H9 (cell line): ENCODE measurements around the gene GRB10. TPM values are rescaled to one million over a fixed set of nuclear protein-coding genes. Genes with fewer than 3 reads are reported as not detected.

Source experiments
- DNase-seq: peaks from one replicate; pipeline ENCODE4 v3.0.0-alpha.2; 2017
- H2AFZ ChIP-seq: one replicate; pipeline ENCODE4 v1.6.1; 2013; ENCODE audit warnings: mild to moderate bottlenecking, low read length, control low read depth, moderate library complexity
- H2AK5ac ChIP-seq: 2 replicates; pipeline ENCODE4 v1.6.1; 2013; ENCODE audit warnings: low read length, control low read depth, mixed read lengths; ENCODE audit not compliant: insufficient read length
- H2BK120ac ChIP-seq: one replicate; pipeline ENCODE4 v1.6.1; 2013; ENCODE audit warnings: low read depth, mild to moderate bottlenecking, low read length, control low read depth, inconsistent platforms; ENCODE audit not compliant: poor library complexity, severe bottlenecking
- H2BK12ac ChIP-seq: 2 replicates; pipeline ENCODE4 v1.6.1; 2013; ENCODE audit warnings: low read length, control low read depth, mixed read lengths, low read depth; ENCODE audit not compliant: insufficient read length
- H2BK15ac ChIP-seq: 2 replicates; pipeline ENCODE4 v1.6.1; 2013; ENCODE audit warnings: low read depth, low read length, control low read depth
- H2BK20ac ChIP-seq: one replicate; pipeline ENCODE4 v1.6.1; 2013; ENCODE audit warnings: low read depth, mild to moderate bottlenecking, low read length, control low read depth, inconsistent platforms; ENCODE audit not compliant: poor library complexity, severe bottlenecking
- H2BK5ac ChIP-seq: 2 replicates; pipeline ENCODE4 v1.6.1; 2013; ENCODE audit warnings: low read length, control low read depth, mixed read lengths; ENCODE audit not compliant: insufficient read length
- H3K14ac ChIP-seq: 2 replicates; pipeline ENCODE4 v1.6.1; 2013; ENCODE audit warnings: low read length, control low read depth; ENCODE audit not compliant: insufficient read depth
- H3K18ac ChIP-seq: 2 replicates; pipeline ENCODE4 v1.6.1; 2013; ENCODE audit warnings: low read depth, mild to moderate bottlenecking, mixed read lengths, low read length, control low read depth; ENCODE audit not compliant: insufficient read length
- H3K23ac ChIP-seq: 2 replicates; pipeline ENCODE4 v1.6.1; 2013; ENCODE audit warnings: low read length, control low read depth, mixed read lengths, low read depth; ENCODE audit not compliant: insufficient read length
- H3K23me2 ChIP-seq: 2 replicates; pipeline ENCODE4 v1.6.1; 2013; ENCODE audit warnings: low read depth, mild to moderate bottlenecking, mixed read lengths, low read length, control low read depth; ENCODE audit not compliant: insufficient read length, poor library complexity, severe bottlenecking
- H3K27ac ChIP-seq: 2 replicates; pipeline ENCODE4 v1.5.1; 2013; ENCODE audit warnings: low read length, control low read depth, mixed read lengths, low read depth; ENCODE audit not compliant: insufficient read length
- H3K27me3 ChIP-seq: 2 replicates; pipeline ENCODE4 v1.6.1; 2013; ENCODE audit warnings: low read length, control low read depth, inconsistent platforms; ENCODE audit not compliant: insufficient read depth
- H3K4ac ChIP-seq: 2 replicates; pipeline ENCODE4 v1.6.1; 2013; ENCODE audit warnings: low read depth, mild to moderate bottlenecking, control low read depth, inconsistent platforms, low read length, moderate library complexity
- H3K4me1 ChIP-seq: 2 replicates; pipeline ENCODE4 v1.6.1; 2013; ENCODE audit warnings: low read length, control low read depth, inconsistent platforms; ENCODE audit not compliant: insufficient read depth
- H3K4me2 ChIP-seq: 2 replicates; pipeline ENCODE4 v1.6.1; 2013; ENCODE audit warnings: low read length, control low read depth, mixed read lengths; ENCODE audit not compliant: insufficient read length, insufficient read depth
- H3K56ac ChIP-seq: 2 replicates; pipeline ENCODE4 v1.6.1; 2013; ENCODE audit warnings: low read depth, mild to moderate bottlenecking, mixed read lengths, low read length, control low read depth; ENCODE audit not compliant: insufficient read length
- H3K79me1 ChIP-seq: 2 replicates; pipeline ENCODE4 v1.6.1; 2013; ENCODE audit warnings: low read depth, mild to moderate bottlenecking, moderate library complexity, low read length, control low read depth, inconsistent platforms; ENCODE audit not compliant: insufficient read depth, poor library complexity, severe bottlenecking
- H3K79me2 ChIP-seq: 2 replicates; pipeline ENCODE4 v1.6.1; 2013; ENCODE audit warnings: low read length, control low read depth, inconsistent platforms; ENCODE audit not compliant: insufficient read depth
- H3K9ac ChIP-seq: 2 replicates; pipeline ENCODE4 v1.6.1; 2013; ENCODE audit warnings: low read length, control low read depth, mixed read lengths; ENCODE audit not compliant: insufficient read length; ENCODE audit errors: extremely low read depth
- H3K9me3 ChIP-seq: one replicate; pipeline ENCODE4 v1.6.1; 2013; ENCODE audit warnings: low read depth, low read length, inconsistent platforms; ENCODE audit not compliant: control insufficient read depth
- H3T11ph ChIP-seq: one replicate; pipeline ENCODE4 v1.6.1; 2013; ENCODE audit warnings: mild to moderate bottlenecking, low read length, control low read depth, inconsistent platforms
- H4K20me1 ChIP-seq: one replicate; pipeline ENCODE4 v1.6.1; 2013; ENCODE audit not compliant: control insufficient read depth, insufficient read length, insufficient read depth
- H4K5ac ChIP-seq: 2 replicates; pipeline ENCODE4 v1.6.1; 2013; ENCODE audit warnings: low read depth, mild to moderate bottlenecking, mixed read lengths, low read length, control low read depth; ENCODE audit not compliant: insufficient read length
- H4K8ac ChIP-seq: replicated peaks from 2 replicates; pipeline ENCODE4 v1.6.1; 2013; ENCODE audit warnings: low read length, control low read depth, mixed read lengths, low read depth; ENCODE audit not compliant: insufficient read length
- H4K91ac ChIP-seq: 2 replicates; pipeline ENCODE4 v1.6.1; 2013; ENCODE audit warnings: low read depth, mild to moderate bottlenecking, moderate library complexity, mixed read lengths, low read length, control low read depth; ENCODE audit not compliant: insufficient read length
- H3K27ac Mint-ChIP-seq, 3 experiments: 2 replicates in 2 of 3; 3 replicates in 1 of 3; pipeline ENCODE4 v1.8.0; 2020 to 2021; ENCODE audit warnings: mixed read lengths in 3 of 3, mild to moderate bottlenecking in 1 of 3, moderate library complexity in 1 of 3
- H3K27me3 Mint-ChIP-seq: 2 replicates; pipeline ENCODE4 v1.8.0; 2021; ENCODE audit warnings: low read depth, mild to moderate bottlenecking, moderate library complexity, mixed read lengths
- H3K36me3 Mint-ChIP-seq, 3 experiments: 2 replicates in 2 of 3; 3 replicates in 1 of 3; pipeline ENCODE4 v1.8.0; 2020 to 2021; ENCODE audit warnings: low read depth in 3 of 3, mixed read lengths in 3 of 3; ENCODE audit not compliant: insufficient read depth in 1 of 3
- H3K4me1 Mint-ChIP-seq, 2 experiments: 2 replicates each; pipeline ENCODE4 v1.8.0; 2020; ENCODE audit warnings: mixed read lengths in 2 of 2
- H3K4me3 Mint-ChIP-seq, 2 experiments: 2 replicates in 1 of 2; 3 replicates in 1 of 2; pipeline ENCODE4 v1.8.0; 2020 to 2021; ENCODE audit warnings: mild to moderate bottlenecking in 2 of 2, mixed read lengths in 2 of 2, moderate library complexity in 1 of 2
- H3K9me3 Mint-ChIP-seq, 2 experiments: 2 replicates in 1 of 2; 3 replicates in 1 of 2; pipeline ENCODE4 v1.8.0; 2020; ENCODE audit warnings: mild to moderate bottlenecking in 2 of 2, mixed read lengths in 2 of 2, moderate library complexity in 1 of 2
- WGBS: extraction: QIAGEN DNeasy Blood & Tissue Kit; methylation state at CpG from one replicate; pipeline ENCODE4 v1.1.7; 2013; ENCODE audit warnings: missing lambda C conversion rate, low lambda C conversion rate, mixed read lengths; ENCODE audit not compliant: insufficient read length; ENCODE audit errors: extremely low coverage; 5-methylcytosine and 5-hydroxymethylcytosine counted together
- total RNA-seq: library from RNA; stranded (reverse); gene quantifications from 2 replicates; pipeline ENCODE4 v1.2.1, GENCODE V29; 2021
- TF ChIP-seq, protein P1 (sequence below): fragments of 200-600 bp; sonication (generic); conservative IDR thresholded peaks from 3 replicates; pipeline ENCODE4 v1.8.0; 2021; ENCODE audit warnings: antibody characterized with exemption, mild to moderate bottlenecking

The GRB10 gene
- total RNA-seq, 1 experiment from 2014 or later = 108 TPM

- H3K4me2 ChIP-seq = no peak overlapping the region
- no peak overlapping the region for H4K5ac ChIP-seq
- H3T11ph ChIP-seq = no peak overlapping the region
- peak overlapping the region in 2 of 3 experiments; percentile 46 to 68; a peak in 3 of 7 replicates for H3K27ac Mint-ChIP-seq
- no peaks in the 10 kb centered on the region for H3K9me3 Mint-ChIP-seq
- H2BK5ac ChIP-seq = no peak overlapping the region
- no peak overlapping the region for H3K18ac ChIP-seq
- no peak overlapping the region for H2BK120ac ChIP-seq
- no peak overlapping the region for H2BK12ac ChIP-seq
- no peak overlapping the region for H3K9ac ChIP-seq
- no peaks in the 10 kb centered on the region for H3K27me3 Mint-ChIP-seq
- no peak overlapping the region for H2BK15ac ChIP-seq
- peaks cover 17 to 51% (median 28%) of the 10 kb centered on the region in 3 experiments; a peak in 6 of 7 replicates for H3K36me3 Mint-ChIP-seq
- no peaks in the 10 kb centered on the region for H3K79me2 ChIP-seq
- no peaks in the 10 kb centered on the region for H3K27me3 ChIP-seq
- no peaks in the 10 kb centered on the region for H3K4me1 ChIP-seq
- H4K8ac ChIP-seq = no peak overlapping the region
- H3K4me1 Mint-ChIP-seq = peaks cover 0 to 3% of the 10 kb centered on the region in 2 experiments; a peak in 1 of 4 replicates
- H3K23me2 ChIP-seq = no peaks in the 10 kb centered on the region
- no CpG with 5 or more reads among the region's 11 CpGs for WGBS
- DNase-seq = no peak
- H3K4ac ChIP-seq = no peak overlapping the region
- H3K9me3 ChIP-seq = no peaks in the 10 kb centered on the region
- no peak overlapping the region for H3K56ac ChIP-seq
- H4K91ac ChIP-seq = no peak overlapping the region
- TF ChIP-seq, protein P1, sequence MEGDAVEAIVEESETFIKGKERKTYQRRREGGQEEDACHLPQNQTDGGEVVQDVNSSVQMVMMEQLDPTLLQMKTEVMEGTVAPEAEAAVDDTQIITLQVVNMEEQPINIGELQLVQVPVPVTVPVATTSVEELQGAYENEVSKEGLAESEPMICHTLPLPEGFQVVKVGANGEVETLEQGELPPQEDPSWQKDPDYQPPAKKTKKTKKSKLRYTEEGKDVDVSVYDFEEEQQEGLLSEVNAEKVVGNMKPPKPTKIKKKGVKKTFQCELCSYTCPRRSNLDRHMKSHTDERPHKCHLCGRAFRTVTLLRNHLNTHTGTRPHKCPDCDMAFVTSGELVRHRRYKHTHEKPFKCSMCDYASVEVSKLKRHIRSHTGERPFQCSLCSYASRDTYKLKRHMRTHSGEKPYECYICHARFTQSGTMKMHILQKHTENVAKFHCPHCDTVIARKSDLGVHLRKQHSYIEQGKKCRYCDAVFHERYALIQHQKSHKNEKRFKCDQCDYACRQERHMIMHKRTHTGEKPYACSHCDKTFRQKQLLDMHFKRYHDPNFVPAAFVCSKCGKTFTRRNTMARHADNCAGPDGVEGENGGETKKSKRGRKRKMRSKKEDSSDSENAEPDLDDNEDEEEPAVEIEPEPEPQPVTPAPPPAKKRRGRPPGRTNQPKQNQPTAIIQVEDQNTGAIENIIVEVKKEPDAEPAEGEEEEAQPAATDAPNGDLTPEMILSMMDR = no peak
- H3K79me1 ChIP-seq = no peaks in the 10 kb centered on the region
- no peak overlapping the region for H2AFZ ChIP-seq
- H2BK20ac ChIP-seq = no peak overlapping the region
- no peak overlapping the region for H3K27ac ChIP-seq
- H3K4me3 Mint-ChIP-seq = no peak overlapping the region
- no peaks in the 10 kb centered on the region for H4K20me1 ChIP-seq
- H3K14ac ChIP-seq = no peak overlapping the region
- H2AK5ac ChIP-seq = no peak overlapping the region
- no peak overlapping the region for H3K23ac ChIP-seq
These were observed 124.0 kb downstream of the GRB10 start for GRCh38 chr7:50658696-50659095.
